SK-N-SH (cell line): ENCODE measurements around the gene LRRC8E. TPM values are rescaled to one million over a fixed set of nuclear protein-coding genes. Genes with fewer than 3 reads are reported as not detected.

Experiments used
- CTCF ChIA-PET: fragments of 300-600, 350-600 bp; formaldehyde crosslinking; extraction: SDS; loops from one replicate; lab custom pipeline; 2021; lab: Yijun Ruan, JAX
- POLR2A ChIA-PET: fragments of 350-600 bp; sonication (Branson Sonifier 250); formaldehyde crosslinking; extraction: SDS; loops from one replicate; lab custom pipeline; 2020; ENCODE audit warnings: antibody characterized with exemption, inconsistent platforms; lab: Yijun Ruan, JAX
- DNase-seq: peaks from one replicate; pipeline ENCODE4 v3.0.0; 2012
- H2AFZ ChIP-seq: fragments of 200-600 bp; sonication (generic); 2 replicates; pipeline ENCODE4 v1.8.1; 2016; ENCODE audit warnings: antibody characterized with exemption, mild to moderate bottlenecking, low read depth
- H3F3A ChIP-seq: fragments of 200-600 bp; sonication (generic); replicated peaks from 2 replicates; pipeline ENCODE3; 2016; ENCODE audit warnings: antibody characterized with exemption, mild to moderate bottlenecking; ENCODE audit not compliant: insufficient read depth
- H3K27ac ChIP-seq, 2 experiments: fragments of 200-500 bp in 1 of 2; fragments of 200-600 bp in 1 of 2; sonication (Bioruptor generic) in 1 of 2; sonication (generic), shearing (Covaris generic) in 1 of 2; 2 replicates each; pipeline versions ENCODE4 v1.5.1 to v1.6.1; 2014 to 2016; ENCODE audit warnings: low read depth in 2 of 2, inconsistent platforms in 1 of 2, low read length in 1 of 2, mild to moderate bottlenecking in 1 of 2, mixed read lengths in 1 of 2
- H3K27me3 ChIP-seq: fragments of 200-600 bp; sonication (generic), shearing (Covaris generic); 2 replicates; pipeline ENCODE4 v1.6.1; 2016; ENCODE audit warnings: mixed run types; ENCODE audit not compliant: insufficient read depth
- H3K36me3 ChIP-seq, 2 experiments: fragments of 200-500 bp in 1 of 2; fragments of 200-600 bp in 1 of 2; sonication (Bioruptor generic) in 1 of 2; sonication (generic) in 1 of 2; replicated peaks in 1 of 2; 2 replicates each; pipeline versions ENCODE3 to v1.5.1; 2014 to 2016; ENCODE audit warnings: low read length in 1 of 2, mild to moderate bottlenecking in 1 of 2; ENCODE audit not compliant: insufficient read depth in 2 of 2, control insufficient read depth in 1 of 2
- H3K4me1 ChIP-seq, 2 experiments: fragments of 200-500 bp in 1 of 2; fragments of 200-600 bp in 1 of 2; sonication (Bioruptor generic) in 1 of 2; sonication (generic), shearing (Covaris generic) in 1 of 2; 2 replicates each; pipeline versions ENCODE4 v1.5.1 to v1.6.1; 2014 to 2016; ENCODE audit warnings: low read depth in 1 of 2, low read length in 1 of 2, mixed run types in 1 of 2; ENCODE audit not compliant: insufficient read depth in 2 of 2, control insufficient read depth in 1 of 2
- H3K4me2 ChIP-seq: fragments of 200-600 bp; sonication (generic), shearing (Covaris generic); 2 replicates; pipeline ENCODE4 v1.6.1; 2017; ENCODE audit warnings: mixed run types
- H3K4me3 ChIP-seq, 2 experiments: fragments of 200-500 bp in 1 of 2; fragments of 200-600 bp in 1 of 2; sonication (Bioruptor generic) in 1 of 2; sonication (generic), shearing (Covaris generic) in 1 of 2; 2 replicates each; pipeline versions ENCODE4 v1.5.1 to v1.8.1; 2014 to 2016; ENCODE audit warnings: low read depth in 2 of 2, inconsistent platforms in 1 of 2, low read length in 1 of 2, mild to moderate bottlenecking in 1 of 2, mixed read lengths in 1 of 2, moderate library complexity in 1 of 2
- H3K79me2 ChIP-seq: fragments of 200-600 bp; sonication (generic); 2 replicates; pipeline ENCODE4 v1.8.1; 2017; ENCODE audit warnings: mild to moderate bottlenecking; ENCODE audit not compliant: insufficient read depth
- H3K9ac ChIP-seq: fragments of 200-600 bp; sonication (generic); 2 replicates; pipeline ENCODE4 v1.6.1; 2017; ENCODE audit warnings: mixed run types
- H3K9me2 ChIP-seq: fragments of 200-600 bp; sonication (generic); 2 replicates; pipeline ENCODE4 v1.6.1; 2017; ENCODE audit warnings: mixed run types
- H3K9me3 ChIP-seq: fragments of 200-600 bp; sonication (generic); 2 replicates; pipeline ENCODE4 v1.6.1; 2017; ENCODE audit warnings: mixed run types, mild to moderate bottlenecking, moderate library complexity
- H4K20me1 ChIP-seq: fragments of 200-600 bp; sonication (generic); 2 replicates; pipeline ENCODE4 v1.6.1; 2017; ENCODE audit warnings: mild to moderate bottlenecking, mixed run types; ENCODE audit not compliant: insufficient read depth
- CHD2 ChIP-seq: fragments of 150-350 bp; IDR thresholded peaks from 2 replicates; pipeline ENCODE4 v1.6.1; 2018; ENCODE audit warnings: low read length; ENCODE audit not compliant: partially characterized antibody
- ELF1 ChIP-seq: IDR thresholded peaks from 2 replicates; pipeline ENCODE4 v1.4.0; 2012
- EP300 ChIP-seq, 2 experiments: IDR thresholded peaks; 2 replicates each; pipeline versions ENCODE4 v1.4.0 to v1.6.1; 2012; ENCODE audit warnings: borderline replicate concordance in 1 of 2, low read depth in 1 of 2, low read length in 1 of 2
- EZH2phosphoT487 ChIP-seq: fragments of 200-600 bp; sonication (generic); IDR thresholded peaks from 2 replicates; pipeline ENCODE4 v1.6.1; 2017; ENCODE audit warnings: low read depth, mixed run types, mild to moderate bottlenecking, antibody characterized with exemption, moderate library complexity, borderline replicate concordance
- FOXJ3 ChIP-seq: sonication (generic); formaldehyde crosslinking; IDR thresholded peaks from 2 replicates; pipeline ENCODE4 v1.5.1; 2020; ENCODE audit warnings: mild to moderate bottlenecking, missing genetic modification reagents
- FOXM1 ChIP-seq: IDR thresholded peaks from 2 replicates; pipeline ENCODE4 v1.4.0; 2012; ENCODE audit warnings: low read depth, mild to moderate bottlenecking
- GABPA ChIP-seq: IDR thresholded peaks from 2 replicates; pipeline ENCODE4 v1.4.0; 2012; ENCODE audit warnings: low read depth, mild to moderate bottlenecking
- GATA2 ChIP-seq: sonication (generic); formaldehyde crosslinking; IDR thresholded peaks from 2 replicates; pipeline ENCODE4 v1.5.0; 2020; ENCODE audit warnings: mild to moderate bottlenecking, missing genetic modification reagents
- MAX ChIP-seq: IDR thresholded peaks from 2 replicates; pipeline ENCODE4 v1.4.0; 2012; ENCODE audit warnings: low read depth
- NFIC ChIP-seq: IDR thresholded peaks from 2 replicates; pipeline ENCODE4 v1.4.0; 2012; ENCODE audit warnings: borderline replicate concordance
- NRF1 ChIP-seq: IDR thresholded peaks from 2 replicates; pipeline ENCODE4 v1.6.1; 2012; ENCODE audit warnings: low read depth, mild to moderate bottlenecking, low read length
- RAD21 ChIP-seq: IDR thresholded peaks from 2 replicates; pipeline ENCODE4 v1.6.1; 2012; ENCODE audit warnings: mild to moderate bottlenecking, low read length
- RCOR1 ChIP-seq: fragments of 150-350 bp; IDR thresholded peaks from 2 replicates; pipeline ENCODE4 v1.6.1; 2017; ENCODE audit warnings: antibody characterized with exemption, low read length
- REST ChIP-seq: IDR thresholded peaks from 2 replicates; pipeline ENCODE4 v1.6.1; 2012; ENCODE audit warnings: mild to moderate bottlenecking, low read depth, low read length, moderate library complexity
- RFX5 ChIP-seq: IDR thresholded peaks from 2 replicates; pipeline ENCODE4 v1.6.1; 2012; ENCODE audit warnings: mild to moderate bottlenecking, improper control_type of control experiment, low read length
- RXRA ChIP-seq: IDR thresholded peaks from 2 replicates; pipeline ENCODE4 v1.4.0; 2012; ENCODE audit warnings: low read depth, mild to moderate bottlenecking, borderline replicate concordance
- SIN3A ChIP-seq: IDR thresholded peaks from 2 replicates; pipeline ENCODE4 v1.6.1; 2012; ENCODE audit warnings: low read depth, mild to moderate bottlenecking, low read length, moderate library complexity, borderline replicate concordance
- SMC3 ChIP-seq: IDR thresholded peaks from 2 replicates; pipeline ENCODE4 v1.6.1; 2012; ENCODE audit warnings: low read depth, low read length, improper control_type of control experiment
- TAF1 ChIP-seq: IDR thresholded peaks from 2 replicates; pipeline ENCODE4 v1.6.1; 2012; ENCODE audit warnings: low read depth, mild to moderate bottlenecking, low read length, moderate library complexity, borderline replicate concordance
- WGBS: methylation state at CpG from one replicate; pipeline ENCODE4 v1.1.6; 2017; ENCODE audit warnings: low lambda C conversion rate; 5-methylcytosine and 5-hydroxymethylcytosine counted together
- polyA plus RNA-seq, 3 experiments: library from polyadenylated mRNA; depleted of rRNA; stranded (reverse); fragments of >200 nt; gene quantifications; 2 replicates each; pipeline ENCODE4 v1.2.3, GENCODE V29; 2012
- TF ChIP-seq, protein P1 (sequence below): IDR thresholded peaks from 2 replicates; pipeline ENCODE4 v1.4.0; 2012; ENCODE audit warnings: low read depth, borderline replicate concordance

The LRRC8E gene
- polyA plus RNA-seq, 1 of the 3 experiments (the other 2 are of a cell fraction): 0.02 TPM

DNA sequence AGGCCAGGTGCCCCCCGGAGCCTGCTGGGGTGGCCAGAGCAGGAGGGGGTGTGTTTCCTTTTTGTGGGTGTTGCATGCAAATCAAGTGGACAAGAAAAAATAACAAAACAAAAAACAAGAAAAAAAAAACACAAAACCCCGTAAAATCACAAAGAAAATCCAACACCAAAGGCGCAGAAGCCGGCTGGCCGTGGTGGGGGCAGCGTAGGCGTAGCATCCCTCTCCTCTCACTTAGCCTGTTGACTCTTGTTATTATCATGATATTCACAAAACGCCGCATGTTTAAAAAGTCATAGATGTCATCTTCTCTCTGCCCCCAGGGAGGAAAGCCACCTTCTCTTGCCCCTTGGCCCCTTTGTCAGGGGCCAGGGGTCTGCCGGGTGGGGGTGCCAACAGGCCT, 25.3 kb downstream of the LRRC8E start:
- Histone ChIP-seq H3K36me3 (peaks cover 0 to 35% of the 10 kb centered on the region in 2 experiments), H3K4me3 (no peak overlapping the region)

More for the DNA sequence above, 25.3 kb downstream of the LRRC8E start:
- H3K4me2 ChIP-seq: no peak overlapping the region
- TF ChIP-seq, protein P1, sequence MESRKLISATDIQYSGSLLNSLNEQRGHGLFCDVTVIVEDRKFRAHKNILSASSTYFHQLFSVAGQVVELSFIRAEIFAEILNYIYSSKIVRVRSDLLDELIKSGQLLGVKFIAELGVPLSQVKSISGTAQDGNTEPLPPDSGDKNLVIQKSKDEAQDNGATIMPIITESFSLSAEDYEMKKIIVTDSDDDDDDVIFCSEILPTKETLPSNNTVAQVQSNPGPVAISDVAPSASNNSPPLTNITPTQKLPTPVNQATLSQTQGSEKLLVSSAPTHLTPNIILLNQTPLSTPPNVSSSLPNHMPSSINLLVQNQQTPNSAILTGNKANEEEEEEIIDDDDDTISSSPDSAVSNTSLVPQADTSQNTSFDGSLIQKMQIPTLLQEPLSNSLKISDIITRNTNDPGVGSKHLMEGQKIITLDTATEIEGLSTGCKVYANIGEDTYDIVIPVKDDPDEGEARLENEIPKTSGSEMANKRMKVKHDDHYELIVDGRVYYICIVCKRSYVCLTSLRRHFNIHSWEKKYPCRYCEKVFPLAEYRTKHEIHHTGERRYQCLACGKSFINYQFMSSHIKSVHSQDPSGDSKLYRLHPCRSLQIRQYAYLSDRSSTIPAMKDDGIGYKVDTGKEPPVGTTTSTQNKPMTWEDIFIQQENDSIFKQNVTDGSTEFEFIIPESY: no peak
- TF ChIP-seq ELF1: no peak
- no peak for TF ChIP-seq TAF1
- TF ChIP-seq EZH2phosphoT487: no peak
- no peak for TF ChIP-seq SIN3A
- no peak for TF ChIP-seq GATA2 (CRISPR knock-in tag)
- no peak for TF ChIP-seq GABPA
- no peak for TF ChIP-seq RXRA
- no peak for TF ChIP-seq MAX
- TF ChIP-seq FOXJ3 (CRISPR knock-in tag): no peak
- no peak for TF ChIP-seq NFIC
- no peak for TF ChIP-seq RAD21
- TF ChIP-seq CHD2: no peak
- no peak for TF ChIP-seq SMC3
- TF ChIP-seq NRF1: no peak
- TF ChIP-seq REST: no peak
- no peak for TF ChIP-seq RFX5
- no peak for TF ChIP-seq FOXM1
- TF ChIP-seq RCOR1: no peak
- no peak for TF ChIP-seq EP300 (IDR thresholded peaks at IDR 0.05; ENCODE audit: borderline replicate concordance in 1 of 2, low read depth in 1 of 2, low read length in 1 of 2)
- ChIA-PET POLR2A (no interaction called here), CTCF (no interaction called here)
- peaks cover 6% of the 10 kb centered on the region for H3F3A ChIP-seq
- H3K27ac ChIP-seq: no peak overlapping the region
- H4K20me1 ChIP-seq: no peaks in the 10 kb centered on the region; the same call in 1 of the 2 replicates
- WGBS: 91% methylated on average over 10 of the region's 10 CpGs
- H3K9ac ChIP-seq: no peak overlapping the region
- peaks cover 7% of the 10 kb centered on the region; the same call in 1 of the 2 replicates for H3K27me3 ChIP-seq
- no peaks in the 10 kb centered on the region for H3K9me3 ChIP-seq
- no peaks in the 10 kb centered on the region for H3K79me2 ChIP-seq
- H3K4me1 ChIP-seq: peaks cover 0 to 9% of the 10 kb centered on the region in 2 experiments; a peak in 2 of 4 replicates
- no peaks in the 10 kb centered on the region for H3K9me2 ChIP-seq
- no peak for DNase-seq
- H2AFZ ChIP-seq: no peak overlapping the region
